GM19328 (cell line): ENCODE data around the gene CD70.
"Not testable (repeated sequence)": the region's sequence is repeated elsewhere in the genome, so short reads cannot be mapped to it uniquely, and the experiment has no call there.

Experiments
- ATAC-seq: cut with Tn5 transposase; IDR thresholded peaks from one replicate; pipeline ENCODE4 v1.9.1; 2021; ENCODE audit warnings: mild to moderate bottlenecking, moderate library complexity; ENCODE audit not compliant: unreplicated experiment

The CD70 gene

DNA sequence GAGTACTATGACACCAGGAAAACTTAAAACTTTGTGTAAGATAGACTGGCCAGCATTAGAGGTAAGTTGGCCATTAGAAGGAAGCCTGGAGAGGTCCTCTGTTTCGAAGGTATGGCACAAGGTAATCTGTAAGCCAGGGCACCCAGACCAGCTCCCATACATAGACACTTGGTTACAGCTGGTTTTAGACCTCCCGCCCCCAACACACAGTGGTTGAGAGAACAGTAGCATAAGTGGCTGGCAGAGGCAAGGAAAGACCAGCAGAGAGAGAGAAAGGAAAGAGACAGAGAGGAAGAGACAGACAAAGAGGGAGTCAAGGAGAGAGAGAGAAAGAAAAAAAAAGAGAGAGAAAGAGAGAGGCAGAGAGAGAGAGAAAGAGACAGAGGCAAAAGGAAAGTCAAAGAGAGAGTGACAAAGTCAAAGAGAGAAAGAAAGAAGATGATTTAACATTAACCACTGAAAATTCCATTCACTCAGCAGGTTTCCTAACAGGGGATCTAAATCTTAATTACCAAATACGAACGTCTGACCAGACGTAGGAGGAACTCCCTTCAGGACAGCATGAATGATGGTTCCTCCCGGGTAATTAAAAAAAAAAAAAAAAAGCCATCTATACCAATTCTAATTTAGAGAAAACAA is 7.4 kb upstream of the CD70 start:
- ATAC-seq, result not testable (repeated sequence)

DNA sequence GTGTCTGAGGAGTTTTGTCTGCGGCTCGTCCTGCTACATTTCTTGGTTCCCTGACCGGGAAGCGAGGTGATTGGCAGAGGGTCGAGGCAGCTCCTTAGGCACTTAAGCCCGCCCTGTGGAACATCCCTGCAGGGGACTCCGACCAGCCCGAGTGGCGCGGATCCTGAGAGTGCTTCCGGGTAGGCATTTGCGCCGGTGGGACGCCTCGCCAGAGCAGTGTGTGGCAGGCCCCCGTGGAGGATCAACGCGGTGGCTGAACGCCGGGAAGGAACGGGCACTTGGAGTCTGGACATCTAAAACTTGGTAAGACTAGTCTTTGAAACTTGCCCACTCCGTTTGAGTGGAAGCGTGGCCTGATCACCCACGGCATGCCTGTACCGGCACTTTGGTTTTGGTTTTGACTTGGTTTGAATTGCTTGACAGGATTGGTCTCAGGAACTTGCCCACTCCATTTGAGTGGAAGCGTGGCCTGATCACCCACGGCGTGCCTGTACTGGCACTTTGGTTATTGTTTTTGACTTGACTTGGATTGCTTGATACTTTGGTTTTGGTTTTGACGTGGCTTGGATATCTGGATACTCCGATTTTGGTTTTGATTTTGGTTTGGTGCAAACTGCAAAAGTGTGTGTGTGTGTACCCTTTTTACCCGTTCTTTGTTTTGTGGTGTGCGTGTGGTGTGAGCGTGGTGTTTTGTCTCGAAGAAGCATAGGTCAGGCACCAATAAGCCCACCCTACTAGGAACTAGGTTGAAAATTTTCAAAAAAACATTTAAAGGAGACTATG is 6.7 kb upstream of the CD70 start:
- ATAC-seq, result not testable (repeated sequence)

DNA sequence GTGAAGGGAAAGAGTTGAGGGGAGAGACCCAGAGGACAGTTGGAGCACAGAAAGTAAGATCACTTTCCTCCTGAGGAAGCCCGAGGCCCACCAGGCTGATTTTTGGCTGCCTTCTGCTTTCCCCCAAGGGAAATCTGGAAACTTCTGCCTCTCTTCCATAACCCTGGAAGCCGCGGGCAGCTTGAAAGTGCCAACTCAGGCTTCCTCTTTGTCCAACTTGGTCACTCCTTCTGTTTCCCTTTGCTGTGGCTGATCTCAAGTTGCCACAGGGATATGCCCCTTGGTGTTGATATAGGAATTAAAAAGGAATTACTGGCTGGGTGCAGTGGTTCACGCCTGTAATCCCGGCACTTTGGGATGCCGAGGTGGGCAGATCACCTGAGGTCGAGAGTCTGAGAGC is 5.7 kb upstream of the CD70 start:
- ATAC-seq, result no peak

DNA sequence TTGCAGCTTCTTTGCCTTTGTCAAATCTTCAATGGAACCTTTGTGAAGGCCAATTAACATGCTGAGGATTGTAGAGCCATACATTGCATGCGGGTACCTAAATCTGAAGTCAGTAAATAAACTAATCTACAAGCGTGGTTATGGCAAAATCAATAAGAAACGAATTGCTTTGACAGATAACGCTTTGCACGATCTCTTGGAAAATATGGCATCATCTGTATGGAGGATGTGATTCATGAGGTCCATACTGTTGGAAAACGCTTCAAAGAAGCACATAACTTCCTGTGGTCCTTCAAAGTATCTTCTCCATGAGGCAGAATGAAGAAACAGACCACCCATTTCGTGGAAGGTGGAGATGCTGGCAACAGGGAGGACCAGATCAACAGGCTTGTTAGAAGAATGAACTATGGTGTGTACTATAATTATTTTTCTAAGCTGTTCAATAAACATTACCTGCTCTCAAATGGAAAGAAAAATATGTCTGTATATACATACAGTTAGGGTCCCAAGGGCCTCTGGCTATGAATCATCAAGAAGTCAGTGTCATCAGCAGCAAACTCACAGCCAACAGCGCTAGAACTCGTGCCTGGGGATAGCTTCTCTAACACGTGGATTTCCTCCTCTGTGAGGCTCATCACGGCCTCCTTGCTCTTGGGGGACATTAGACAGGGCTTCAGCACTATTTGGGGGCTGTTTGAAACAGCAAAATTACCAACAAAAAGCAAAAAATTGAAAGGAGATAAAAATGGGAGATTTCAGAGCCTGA is 2.9 kb upstream of the CD70 start:
- ATAC-seq, result no peak

DNA sequence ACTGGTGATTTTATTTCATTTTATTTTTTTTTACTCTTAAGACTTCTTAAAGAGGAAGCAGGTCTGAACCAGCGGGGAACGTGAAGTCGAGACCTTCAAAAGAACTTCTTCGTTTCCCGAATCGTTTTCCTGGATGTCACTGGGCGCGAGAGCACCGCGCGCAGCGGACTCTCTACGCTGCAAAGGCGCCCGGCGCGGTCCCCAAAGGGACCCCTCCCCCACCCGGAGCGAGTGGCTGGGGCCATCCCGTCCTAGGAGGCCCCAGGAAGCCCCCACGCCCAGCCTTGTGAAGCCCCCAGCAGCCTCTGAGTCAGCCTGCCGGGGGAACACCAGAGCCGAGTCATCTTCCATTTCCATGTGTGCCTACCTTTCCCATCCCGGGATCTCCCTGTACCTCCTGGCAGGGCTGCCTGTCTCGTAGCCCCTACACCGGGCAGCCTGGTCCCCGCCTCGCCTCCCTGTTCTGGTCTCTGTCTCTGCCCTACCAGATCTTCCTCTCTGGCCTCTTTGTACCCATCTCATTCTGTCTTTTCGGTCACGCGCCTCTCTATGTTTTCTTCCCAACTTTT is 608 bp downstream of the CD70 start:
- no peak for ATAC-seq

DNA sequence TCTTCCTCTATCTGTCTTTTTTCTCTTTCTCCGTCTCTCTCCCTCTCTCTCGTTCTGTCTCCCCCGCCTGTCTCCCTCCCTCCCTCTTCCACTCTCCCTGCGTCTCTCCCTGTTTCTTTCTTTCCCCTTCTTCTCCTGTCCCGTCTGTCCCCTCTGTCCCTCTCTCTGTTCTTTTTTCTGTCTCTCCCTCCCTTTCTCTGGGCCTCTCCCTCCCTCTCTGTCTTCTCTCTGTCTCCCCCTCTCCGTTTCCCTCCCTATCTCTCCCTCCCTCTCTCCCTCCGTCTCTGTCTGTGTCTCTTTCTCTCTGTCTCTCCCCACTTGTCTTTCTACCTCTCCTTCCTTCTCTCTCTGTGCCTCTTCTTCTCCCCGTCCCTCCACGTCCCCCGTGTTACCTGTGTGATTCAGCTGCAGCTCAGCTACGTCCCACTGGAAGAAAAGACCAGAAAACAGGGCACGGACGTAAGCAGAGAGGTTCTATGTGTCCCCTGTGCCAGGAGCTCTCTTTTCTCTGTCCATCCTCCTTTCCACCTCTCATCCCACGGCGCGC is 1.2 kb downstream of the CD70 start:
- no peak for ATAC-seq

DNA sequence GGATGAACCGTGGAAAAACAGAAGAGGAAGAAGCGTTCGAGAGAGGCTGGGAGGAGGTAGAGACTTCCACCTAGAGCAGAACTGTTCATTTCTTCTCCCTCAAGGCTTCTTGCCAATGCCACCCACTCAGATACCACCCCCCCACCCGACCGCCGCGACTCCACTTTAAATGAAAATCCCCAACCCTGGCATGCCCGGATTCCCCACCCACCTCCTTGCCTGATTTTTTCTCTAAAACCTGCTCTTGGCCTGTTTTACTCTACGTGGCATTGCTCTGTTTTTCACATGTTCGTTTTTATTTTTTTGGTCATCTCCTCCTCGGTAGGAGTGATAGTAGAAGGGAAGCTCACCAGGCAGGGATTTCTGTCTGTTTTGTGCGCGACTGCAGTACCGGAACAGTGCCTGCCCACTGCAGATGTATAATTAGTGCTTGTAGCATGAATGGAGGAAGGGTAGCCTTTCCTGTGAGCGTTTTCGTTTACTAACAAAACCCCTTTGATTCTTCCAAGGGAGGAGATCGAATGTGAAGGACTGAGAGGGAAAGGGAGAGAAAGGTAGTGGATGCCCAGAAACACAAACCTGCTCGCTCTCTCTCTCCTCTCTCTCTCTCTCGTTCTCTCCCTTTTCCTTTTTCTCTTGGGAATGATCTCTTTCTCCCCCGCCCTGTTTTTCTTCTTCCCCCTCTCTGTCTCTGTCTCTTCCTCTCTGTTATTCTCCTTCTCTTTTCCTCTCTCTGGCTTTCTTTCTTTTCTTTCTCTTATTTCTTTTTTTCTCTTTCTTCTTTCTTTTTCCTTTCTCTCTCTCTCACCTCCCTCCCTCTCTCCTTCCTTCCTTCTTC is 2.2 kb downstream of the CD70 start:
- ATAC-seq, result no peak

DNA sequence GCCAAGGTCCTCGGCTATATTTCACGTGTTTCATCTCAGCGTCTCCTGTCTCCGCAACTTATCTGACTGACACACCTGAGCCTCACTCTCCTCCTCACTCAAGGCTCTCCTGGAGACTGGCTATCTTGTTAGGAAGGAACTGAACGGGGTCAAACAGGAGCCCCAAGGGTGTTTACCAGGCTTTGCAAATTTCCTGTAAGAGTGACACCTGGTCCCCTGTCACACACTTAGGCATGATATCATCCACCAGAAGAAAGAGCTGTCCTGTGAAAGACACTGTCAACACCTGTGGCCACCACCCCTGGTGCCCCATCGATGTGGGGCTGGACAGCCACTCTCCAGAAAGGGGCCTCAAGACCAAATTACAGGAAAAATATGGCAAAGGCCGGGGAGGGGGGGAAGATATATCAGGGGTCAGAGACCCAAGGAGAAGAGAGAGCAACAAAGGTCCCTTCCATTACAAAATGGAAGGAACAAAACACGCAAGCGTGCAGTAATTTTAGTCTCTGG is 2.9 kb downstream of the CD70 start:
- ATAC-seq, result no peak

DNA sequence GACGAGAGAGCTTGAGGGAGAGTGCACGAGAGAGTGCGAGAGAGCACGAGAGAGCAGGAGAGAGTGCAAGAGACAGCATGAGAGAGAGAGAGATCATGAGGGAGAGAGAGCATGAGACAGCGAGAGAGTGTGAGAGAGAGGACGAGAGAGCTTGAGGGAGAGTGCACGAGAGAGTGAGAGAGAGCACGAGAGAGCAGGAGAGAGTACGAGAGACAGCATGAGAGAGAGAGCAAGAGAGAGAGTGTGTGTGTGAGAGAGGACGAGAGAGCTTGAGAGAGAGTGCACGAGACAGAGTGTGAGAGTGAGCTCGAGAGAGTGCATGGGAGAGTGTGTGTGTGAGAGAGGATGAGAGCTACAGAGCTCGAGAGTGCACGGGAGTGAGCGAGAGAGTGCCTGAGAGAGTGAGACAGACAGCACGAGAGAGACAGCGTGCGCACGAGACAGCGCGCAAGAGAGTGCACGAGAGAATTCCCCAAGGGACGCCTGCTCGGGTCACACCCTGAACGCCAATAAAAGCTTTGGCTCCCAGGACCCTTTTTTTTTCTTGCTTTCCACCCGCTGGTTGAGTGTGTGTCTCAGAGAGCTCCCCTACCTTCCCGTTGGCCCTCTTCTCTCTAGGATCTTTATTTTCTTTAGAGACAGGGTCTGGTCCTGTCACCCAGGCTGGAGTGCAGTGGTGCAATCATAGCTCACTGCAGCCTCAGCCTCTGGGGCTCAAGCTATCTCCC is 3.7 kb downstream of the CD70 start:
- ATAC-seq, result no peak

DNA sequence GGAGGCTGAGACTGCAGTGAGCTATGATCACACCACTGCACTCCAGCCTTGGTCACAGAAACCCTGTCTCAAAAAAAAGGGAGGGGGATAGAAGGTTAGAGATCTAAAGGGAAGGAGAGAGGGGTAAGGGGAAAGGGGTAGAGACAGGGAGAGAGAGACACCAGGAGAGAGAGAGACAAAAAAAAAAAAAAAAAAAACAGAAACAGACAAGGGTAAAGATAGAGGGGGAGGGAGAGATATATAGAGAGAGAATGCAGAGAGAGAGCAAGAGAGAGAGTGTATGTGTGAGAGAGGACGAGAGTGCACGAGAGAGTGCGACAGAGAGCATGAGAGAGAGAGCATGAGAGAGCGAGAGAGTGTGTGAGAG is 4.2 kb downstream of the CD70 start:
- no peak for ATAC-seq

DNA sequence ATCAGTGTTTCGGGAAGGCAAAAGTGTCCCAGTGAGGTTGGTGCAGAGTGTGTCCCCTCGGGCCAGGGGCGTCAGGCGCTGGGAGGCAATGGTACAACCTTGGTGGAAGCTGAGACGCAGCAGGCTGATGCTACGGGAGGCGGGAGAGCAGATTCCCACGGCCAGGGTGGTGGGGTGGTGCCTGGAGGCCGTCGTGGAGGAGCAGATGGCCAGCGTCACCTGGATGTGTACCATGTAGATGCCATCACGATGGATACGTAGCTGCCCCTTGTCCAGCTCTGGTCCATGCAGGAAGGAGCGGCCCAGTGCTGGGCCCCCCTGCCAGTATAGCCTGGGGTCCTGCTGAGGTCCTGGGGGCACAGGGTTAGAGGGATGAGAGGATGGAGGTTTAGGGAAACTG is 4.9 kb downstream of the CD70 start:
- no peak for ATAC-seq

DNA sequence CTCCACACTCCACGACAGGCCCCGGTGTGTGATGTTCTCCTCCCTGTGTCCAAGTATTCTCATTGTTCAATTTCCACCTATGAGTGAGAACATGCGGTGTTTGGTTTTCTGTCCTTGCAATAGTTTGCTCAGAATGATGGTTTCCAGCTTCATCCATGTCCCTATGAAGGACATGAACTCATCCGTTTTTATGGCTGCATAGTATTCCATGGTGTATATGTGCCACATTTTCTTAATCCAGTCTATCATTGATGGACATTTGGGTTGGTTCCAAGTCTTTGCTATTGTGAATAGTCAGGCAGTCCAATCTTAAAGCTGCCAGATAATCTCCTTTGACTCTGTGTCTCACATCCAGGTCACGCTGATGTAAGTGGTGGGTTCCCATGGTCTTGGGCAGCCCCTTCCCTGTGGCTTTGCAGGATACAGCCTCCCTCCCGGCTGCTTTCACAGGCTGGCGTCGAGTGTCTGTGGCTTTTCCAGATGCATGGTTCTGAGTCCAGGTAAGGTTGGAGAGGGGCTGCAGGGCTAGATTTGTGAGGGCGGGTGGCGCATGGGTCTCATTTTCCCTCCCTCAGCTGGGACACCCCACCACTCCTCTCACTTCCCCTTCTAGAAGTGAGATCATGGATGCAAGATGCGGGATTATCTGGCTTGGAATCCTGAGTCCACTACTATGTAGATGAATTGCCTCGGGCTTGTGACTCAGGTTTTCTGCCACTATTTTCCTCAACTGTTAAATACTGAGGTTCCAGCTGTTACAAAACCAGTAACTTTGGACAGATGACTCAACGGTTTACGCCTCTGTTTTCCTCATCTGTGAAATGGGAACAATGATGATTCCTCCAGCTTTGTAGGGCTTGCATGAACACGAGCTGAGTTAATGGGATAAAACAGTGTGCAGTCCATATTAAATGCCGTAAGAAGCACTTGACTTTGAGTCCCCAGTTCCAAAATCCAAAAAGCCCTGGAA is 8.2 kb downstream of the CD70 start:
- ATAC-seq, result not testable (repeated sequence)

DNA sequence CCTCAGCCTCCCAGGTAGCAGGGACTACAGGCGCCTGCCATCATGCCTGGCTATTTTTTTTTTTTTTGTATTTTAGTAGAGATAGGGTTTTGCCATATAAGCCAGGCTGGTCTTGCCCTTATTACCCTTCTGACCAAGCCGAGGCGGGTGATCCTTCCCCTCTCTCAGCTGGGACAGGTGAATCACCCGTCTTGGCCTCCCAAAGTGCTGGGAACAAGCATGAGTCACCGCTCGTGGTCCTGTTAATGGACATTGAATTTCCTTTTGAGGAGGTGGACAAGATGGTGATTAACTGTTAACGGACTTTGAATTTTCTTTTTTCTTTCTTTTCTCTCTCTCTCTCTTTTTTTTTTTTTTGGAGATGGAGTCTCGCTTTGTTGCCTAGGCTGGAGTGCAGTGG is 10.6 kb downstream of the CD70 start:
- no peak for ATAC-seq

DNA sequence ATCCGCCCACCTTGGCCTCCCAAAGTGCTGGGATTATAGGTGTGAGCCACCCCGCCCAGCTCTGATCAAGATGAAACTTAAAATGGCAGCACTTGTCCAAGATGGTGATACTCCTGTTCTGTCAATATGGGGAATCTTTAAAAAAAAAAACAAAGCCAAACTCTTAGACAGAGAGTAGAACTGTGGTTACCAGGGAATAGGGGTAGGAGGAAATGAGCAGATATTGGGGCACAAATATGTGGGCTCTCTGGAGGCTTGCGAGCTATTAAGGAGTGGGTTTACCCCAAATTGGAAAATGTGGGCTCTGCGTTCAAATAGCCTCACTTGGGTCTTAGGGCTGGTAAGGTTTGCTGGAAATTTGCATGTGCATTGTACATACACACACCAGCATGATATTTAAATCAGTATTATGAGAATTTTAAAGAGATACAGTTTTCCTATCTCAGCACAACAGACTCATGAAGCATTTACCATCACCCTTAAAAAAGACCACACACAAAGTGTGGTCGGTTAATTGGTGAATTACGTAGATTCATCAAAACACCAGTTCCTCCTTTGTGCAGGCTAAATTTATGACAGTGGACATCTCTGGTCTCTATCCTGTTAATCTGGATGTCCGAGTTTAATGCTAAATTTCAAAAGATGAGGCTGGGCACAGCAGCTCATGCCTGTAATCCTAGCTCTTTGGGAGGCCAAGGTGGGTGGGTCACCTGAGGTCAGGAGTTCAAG is 11.3 kb downstream of the CD70 start:
- ATAC-seq, result no peak

DNA sequence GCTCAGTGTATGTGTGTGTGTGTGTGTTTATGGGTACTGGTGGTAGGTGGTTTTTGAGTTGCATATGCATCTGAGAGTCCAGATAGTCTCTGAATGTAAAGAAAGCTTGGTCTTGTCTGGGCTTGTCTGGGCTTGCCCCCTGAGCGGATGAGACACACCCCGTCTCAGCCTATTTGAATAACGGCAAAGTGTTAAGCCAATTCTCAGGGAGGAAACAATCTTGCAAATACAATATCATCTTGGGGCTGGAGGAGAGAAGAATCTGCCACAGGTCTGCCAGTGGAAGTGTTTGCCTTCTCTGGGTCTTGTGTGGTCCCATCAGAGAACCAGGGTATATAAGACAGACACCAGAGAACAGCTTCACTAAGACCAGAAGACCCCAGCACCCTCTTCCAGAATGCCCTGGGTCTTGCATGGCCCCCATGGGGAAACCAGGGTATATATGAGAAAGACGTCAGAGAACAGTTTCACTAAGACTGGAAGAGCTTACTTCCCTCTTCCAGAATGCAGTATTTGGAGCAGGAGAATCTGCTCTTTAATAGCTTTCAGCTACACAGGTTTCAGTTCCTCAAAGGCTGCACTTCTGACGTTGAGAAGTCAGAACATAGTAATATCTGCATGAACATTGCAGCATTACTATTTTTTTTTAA is 13.3 kb downstream of the CD70 start:
- peak; percentile 57 for ATAC-seq

DNA sequence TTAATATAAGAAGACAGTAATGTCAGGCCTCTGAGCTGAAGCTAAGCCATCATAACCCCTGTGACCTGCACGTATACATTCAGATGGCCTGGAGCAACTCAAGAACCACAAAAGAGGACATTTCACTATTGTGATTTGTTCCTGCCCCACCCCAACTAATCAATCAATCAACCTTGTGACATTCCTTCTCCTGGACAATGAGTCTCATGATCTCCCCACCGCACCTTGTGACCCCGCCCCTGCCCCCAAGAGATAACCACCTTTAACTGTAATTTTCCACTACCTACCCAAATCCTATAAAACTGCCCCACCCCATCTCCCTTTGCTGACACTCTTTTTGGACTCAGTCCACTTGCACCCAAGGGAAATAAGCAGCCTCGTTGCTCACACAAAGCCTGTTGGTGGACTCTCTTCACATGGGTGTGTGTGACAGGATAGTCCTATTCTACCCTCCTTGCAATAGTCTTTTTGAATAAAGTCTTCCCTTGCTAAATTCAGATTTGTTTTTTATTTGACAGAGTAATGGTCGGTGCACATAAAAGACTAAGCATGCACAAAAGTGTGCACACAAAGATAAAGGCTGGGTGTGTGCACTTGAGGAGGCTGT is 14.0 kb downstream of the CD70 start:
- no peak for ATAC-seq

DNA sequence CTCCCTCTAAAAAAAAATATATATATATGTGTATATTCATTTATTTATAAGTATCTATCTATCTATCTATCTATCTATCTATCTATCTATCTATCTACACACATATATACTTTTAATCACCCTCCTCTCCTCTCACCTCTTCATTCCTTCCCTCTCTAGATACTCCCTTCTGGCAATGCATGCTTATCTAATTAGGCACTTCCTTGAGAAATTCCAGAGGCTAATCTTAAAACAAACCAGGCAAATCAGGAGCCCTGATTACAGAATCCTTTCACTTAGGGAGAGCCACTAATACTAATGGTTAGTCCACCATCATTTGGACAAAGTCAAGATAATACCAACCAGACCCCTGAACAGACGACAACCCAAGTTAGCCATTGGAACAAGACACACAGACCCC is 17.6 kb downstream of the CD70 start:
- no peak for ATAC-seq
